HPDE6-E6E7 (cell line): ENCODE data around the gene UST.
"Not testable (repeated sequence)": the region's sequence is repeated elsewhere in the genome, so short reads cannot be mapped to it uniquely, and the experiment has no call there.

ENCODE experiments used
- DNase-seq: peaks from one replicate; pipeline ENCODE4 v3.0.0; 2011; ENCODE audit warnings: missing footprints; ENCODE audit errors: extremely low spot score

The UST gene

GRCh38 chr6:148973538-148974208 lies 226.8 kb downstream of the UST start:
- DNase-seq: no peak

- DNase-seq: no peak
Observed at GRCh38 chr6:148974351-148974750, 227.5 kb downstream of the UST start.

GRCh38 chr6:148978298-148978697 lies 231.5 kb downstream of the UST start:
- not testable (repeated sequence) for DNase-seq

GRCh38 chr6:148979014-148979901 lies 232.4 kb downstream of the UST start:
- DNase-seq: no peak

GRCh38 chr6:148980234-148980633 lies 233.4 kb downstream of the UST start:
- DNase-seq: no peak

- DNase-seq: no peak
Observed at GRCh38 chr6:148981515-148981914, 234.7 kb downstream of the UST start.

GRCh38 chr6:148983101-148983761 lies 236.4 kb downstream of the UST start:
- DNase-seq: no peak

- DNase-seq: no peak
Observed at GRCh38 chr6:148983966-148984365, 237.1 kb downstream of the UST start.

GRCh38 chr6:148984531-148985056 lies 237.8 kb downstream of the UST start:
- no peak for DNase-seq

- no peak for DNase-seq
Observed at GRCh38 chr6:148985499-148985898, 238.7 kb downstream of the UST start.

GRCh38 chr6:148986608-148987007 lies 239.8 kb downstream of the UST start:
- no peak for DNase-seq

GRCh38 chr6:148987982-148988381 lies 241.2 kb downstream of the UST start:
- no peak for DNase-seq

- DNase-seq: no peak
Observed at GRCh38 chr6:148989585-148989984, 242.8 kb downstream of the UST start.

- DNase-seq: no peak
Observed at GRCh38 chr6:148990403-148990802, 243.6 kb downstream of the UST start.

- no peak for DNase-seq
Observed at GRCh38 chr6:148996815-148997214, 250.0 kb downstream of the UST start.

- no peak for DNase-seq
Observed at GRCh38 chr6:148997865-148998264, 251.0 kb downstream of the UST start.

GRCh38 chr6:148998704-148999103 lies 251.9 kb downstream of the UST start:
- DNase-seq: no peak

GRCh38 chr6:148999501-148999900 lies 252.7 kb downstream of the UST start:
- DNase-seq: no peak

- no peak for DNase-seq
Observed at GRCh38 chr6:148999929-149000468, 253.2 kb downstream of the UST start.

GRCh38 chr6:149001422-149001821 lies 254.6 kb downstream of the UST start:
- no peak for DNase-seq

- DNase-seq: no peak
Observed at GRCh38 chr6:149003560-149003959, 256.7 kb downstream of the UST start.

GRCh38 chr6:149004664-149005063 lies 257.8 kb downstream of the UST start:
- no peak for DNase-seq
